Activated CD8-positive, alpha-beta T cell treated with anti-CD3 and anti-CD28 coated beads for 36 hours (primary cell): ENCODE data around the gene SCYGR1. TPM values are rescaled to one million over a fixed set of nuclear protein-coding genes. Genes with fewer than 3 reads are reported as not detected.
"Not testable (repeated sequence)": the region's sequence is repeated elsewhere in the genome, so short reads cannot be mapped to it uniquely, and the experiment has no call there.

Experiments
- ATAC-seq: fragments of 200-7000 bp; cut with Tn5 transposase; one replicate; pipeline ENCODE4 v1.10.0; 2021; ENCODE audit warnings: mild to moderate bottlenecking, moderate library complexity
- CTCF ChIA-PET: fragments of 350-600 bp; sonication (Branson Sonifier 250); formaldehyde crosslinking; loops from one replicate; lab custom pipeline; 2021; ENCODE audit warnings: antibody characterized with exemption; lab: Charles Lee
- POLR2A ChIA-PET: fragments of 350-600 bp; sonication (Branson Sonifier 250); formaldehyde crosslinking; loops from one replicate; lab custom pipeline; 2021; ENCODE audit warnings: antibody characterized with exemption; lab: Charles Lee
- DNase-seq: peaks from one replicate; pipeline ENCODE4 v3.0.0-alpha.2; 2020
- H3K27ac Mint-ChIP-seq: one replicate; pipeline ENCODE4 v1.8.0; 2021; ENCODE audit warnings: mild to moderate bottlenecking, mixed read lengths
- H3K27me3 Mint-ChIP-seq: one replicate; pipeline ENCODE4 v1.8.0; 2021; ENCODE audit warnings: mixed read lengths
- H3K36me3 Mint-ChIP-seq: one replicate; pipeline ENCODE4 v1.8.0; 2021; ENCODE audit warnings: low read depth, mixed read lengths
- H3K4me1 Mint-ChIP-seq: one replicate; pipeline ENCODE4 v1.8.0; 2021; ENCODE audit warnings: low read depth, mixed read lengths
- H3K4me3 Mint-ChIP-seq: one replicate; pipeline ENCODE4 v1.8.0; 2021; ENCODE audit warnings: mild to moderate bottlenecking, moderate library complexity, mixed read lengths
- H3K9me3 Mint-ChIP-seq: one replicate; pipeline ENCODE4 v1.8.0; 2021; ENCODE audit warnings: mixed read lengths
- intact Hi-C: fragments of 100-400 bp; cut with micrococcal nuclease; formaldehyde crosslinking; loops from one replicate; pipeline ENCODE4 v1.10.0; 2022
- total RNA-seq, 2 experiments: library from RNA; stranded (reverse); gene quantifications; one replicate each; pipeline ENCODE4 v1.2.3, GENCODE V29; 2021
- TF ChIP-seq, protein P1 (sequence below): fragments of 200-600 bp; IDR thresholded peaks from one replicate; pipeline ENCODE4 v1.8.0; 2022; ENCODE audit warnings: antibody characterized with exemption, mild to moderate bottlenecking

Gene SCYGR1
- total RNA-seq, 2 experiments from 2014 or later, result not detected

DNA sequence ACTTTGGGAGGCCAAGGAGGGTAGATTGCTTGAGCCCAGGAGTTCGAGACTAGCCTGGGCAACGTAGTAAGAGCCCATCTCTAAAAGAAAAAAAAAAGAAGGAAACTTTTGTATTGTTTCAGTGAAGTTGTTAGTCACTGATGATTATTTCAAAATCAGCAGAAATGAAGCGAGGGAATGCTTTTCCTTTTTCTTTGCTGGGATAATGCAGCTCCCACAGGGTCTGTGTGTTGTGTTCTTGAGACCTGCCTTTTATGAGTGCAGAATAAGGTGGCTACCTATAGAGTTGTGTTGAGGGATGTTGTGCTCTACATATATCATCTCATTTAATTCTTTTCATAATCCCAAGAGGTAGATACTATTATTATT is 20.3 kb downstream of the SCYGR1 start:
- Mint-ChIP-seq H3K27ac (no peak overlapping the region), H3K4me3 (no peak overlapping the region), H3K27me3 (no peaks in the 10 kb centered on the region), H3K36me3 (no peaks in the 10 kb centered on the region), H3K4me1 (peaks cover 8% of the 10 kb centered on the region), H3K9me3 (no peaks in the 10 kb centered on the region)
- ATAC-seq (no peak), DNase-seq (no peak)
- intact Hi-C loops, result no loop called here
- ChIA-PET POLR2A (interaction anchor here (1.0 kb wide), 1 partner anchor 314 kb away, joined by 3 read pairs; no protein-coding TSS in a partner anchor), CTCF (interaction anchor here (0.6 kb wide), 1 partner anchor 399 kb away, joined by 3 read pairs; no protein-coding TSS in a partner anchor)
- TF ChIP-seq, protein P1, sequence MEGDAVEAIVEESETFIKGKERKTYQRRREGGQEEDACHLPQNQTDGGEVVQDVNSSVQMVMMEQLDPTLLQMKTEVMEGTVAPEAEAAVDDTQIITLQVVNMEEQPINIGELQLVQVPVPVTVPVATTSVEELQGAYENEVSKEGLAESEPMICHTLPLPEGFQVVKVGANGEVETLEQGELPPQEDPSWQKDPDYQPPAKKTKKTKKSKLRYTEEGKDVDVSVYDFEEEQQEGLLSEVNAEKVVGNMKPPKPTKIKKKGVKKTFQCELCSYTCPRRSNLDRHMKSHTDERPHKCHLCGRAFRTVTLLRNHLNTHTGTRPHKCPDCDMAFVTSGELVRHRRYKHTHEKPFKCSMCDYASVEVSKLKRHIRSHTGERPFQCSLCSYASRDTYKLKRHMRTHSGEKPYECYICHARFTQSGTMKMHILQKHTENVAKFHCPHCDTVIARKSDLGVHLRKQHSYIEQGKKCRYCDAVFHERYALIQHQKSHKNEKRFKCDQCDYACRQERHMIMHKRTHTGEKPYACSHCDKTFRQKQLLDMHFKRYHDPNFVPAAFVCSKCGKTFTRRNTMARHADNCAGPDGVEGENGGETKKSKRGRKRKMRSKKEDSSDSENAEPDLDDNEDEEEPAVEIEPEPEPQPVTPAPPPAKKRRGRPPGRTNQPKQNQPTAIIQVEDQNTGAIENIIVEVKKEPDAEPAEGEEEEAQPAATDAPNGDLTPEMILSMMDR, result no peak

DNA sequence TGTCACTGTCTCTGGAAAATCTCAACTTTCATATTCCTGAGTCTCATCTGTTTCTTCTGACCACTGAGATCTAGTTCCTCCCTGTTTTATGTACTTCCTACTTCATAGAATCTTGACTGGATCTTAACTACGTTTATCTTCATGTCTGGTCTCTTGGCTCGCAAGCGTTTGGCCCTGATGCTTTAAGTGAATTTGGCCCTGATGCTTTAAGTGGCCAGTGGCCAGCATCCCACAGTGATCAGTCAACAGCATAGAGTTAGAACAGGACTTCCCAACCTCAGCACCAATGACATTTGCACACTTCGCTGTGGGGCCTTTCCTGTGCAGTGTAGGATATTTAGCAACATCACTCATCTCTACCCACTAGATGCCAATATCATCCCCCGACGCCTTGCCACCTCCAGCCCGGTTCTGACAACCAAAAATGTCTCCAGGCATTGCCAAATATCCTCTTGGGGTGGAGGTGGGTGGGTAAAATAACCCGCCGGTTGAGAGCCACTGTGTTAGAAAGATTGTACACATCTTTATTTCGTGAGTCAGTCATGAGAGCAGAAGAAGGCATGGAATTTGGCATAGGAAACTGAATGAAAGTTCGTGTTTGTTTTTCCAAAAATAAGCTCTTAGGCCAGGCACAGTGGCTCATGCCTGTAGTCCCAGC is 20.9 kb downstream of the SCYGR1 start:
- no peak overlapping the region for H3K27ac Mint-ChIP-seq
- CTCF ChIA-PET, result interaction anchor here (0.6 kb wide), 1 partner anchor 399 kb away, joined by 3 read pairs; no protein-coding TSS in a partner anchor
- DNase-seq (no peak), ATAC-seq (no peak)
- H3K27me3 Mint-ChIP-seq, result no peaks in the 10 kb centered on the region
- TF ChIP-seq, protein P1, result no peak
- peaks cover 8% of the 10 kb centered on the region for H3K4me1 Mint-ChIP-seq
- H3K36me3 Mint-ChIP-seq, result no peaks in the 10 kb centered on the region
- POLR2A ChIA-PET, result interaction anchor here (1.0 kb wide), 1 partner anchor 313 kb away, joined by 3 read pairs; no protein-coding TSS in a partner anchor
- intact Hi-C loops, result no loop called here
- no peak overlapping the region for H3K4me3 Mint-ChIP-seq
- H3K9me3 Mint-ChIP-seq, result no peaks in the 10 kb centered on the region

DNA sequence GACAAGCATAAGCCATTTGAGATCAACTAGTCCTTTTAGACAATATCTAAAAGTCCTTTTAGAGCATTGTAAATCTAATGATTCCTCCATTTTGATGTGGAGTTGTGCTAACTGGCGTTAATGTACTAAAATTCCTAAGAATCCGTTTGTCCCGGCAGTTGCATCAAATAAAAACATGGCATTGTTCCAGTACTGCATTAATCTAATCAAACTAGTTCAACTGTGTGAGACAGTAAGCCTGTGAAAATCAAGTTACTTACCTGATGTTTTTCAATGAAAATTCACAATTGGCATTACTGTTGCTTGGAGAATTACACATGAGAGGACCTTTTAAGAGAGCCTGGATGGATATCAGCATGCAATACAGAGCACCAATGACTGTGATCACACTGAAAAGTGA is 21.9 kb downstream of the SCYGR1 start:
- intact Hi-C loops, result no loop called here
- Mint-ChIP-seq H3K36me3 (no peaks in the 10 kb centered on the region), H3K4me1 (peaks cover 6% of the 10 kb centered on the region), H3K27me3 (no peaks in the 10 kb centered on the region), H3K27ac (no peak overlapping the region), H3K4me3 (no peak overlapping the region), H3K9me3 (no peaks in the 10 kb centered on the region)
- ChIA-PET CTCF (no interaction called here), POLR2A (no interaction called here)
- TF ChIP-seq, protein P1, result no peak
- DNase-seq, result no peak
- ATAC-seq, result no peak

DNA sequence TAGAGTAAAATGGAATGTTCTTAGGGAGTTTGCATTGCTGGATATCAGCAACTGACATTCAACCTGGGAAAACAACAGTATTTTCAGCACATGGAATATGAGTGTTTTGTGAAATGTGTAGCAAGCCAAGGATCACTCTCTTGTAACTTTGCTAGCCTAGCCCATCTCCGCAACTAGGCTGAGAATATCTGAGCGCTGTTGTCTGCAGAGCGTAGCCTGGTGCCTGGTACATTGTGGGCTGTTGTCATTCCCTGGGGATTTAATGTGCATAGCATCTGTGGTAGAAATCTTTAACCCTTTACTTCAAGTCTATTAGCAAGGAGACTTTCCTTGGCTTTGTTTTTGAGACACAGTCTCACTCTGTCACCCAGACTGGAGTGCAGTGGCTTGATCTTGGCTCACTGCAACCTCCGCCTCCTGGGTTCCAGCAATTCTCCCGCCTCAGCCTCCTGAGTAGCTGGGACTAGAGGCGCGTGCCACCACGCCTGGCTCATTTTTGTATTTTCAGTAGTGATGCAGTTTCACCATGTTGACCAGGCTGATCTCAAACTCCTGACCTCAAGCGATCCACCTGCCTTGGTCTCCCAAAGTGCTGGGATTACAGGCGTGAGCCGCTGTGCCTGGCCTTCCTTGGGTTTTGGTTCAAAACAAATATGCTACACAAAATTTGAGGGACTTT is 23.0 kb downstream of the SCYGR1 start:
- CTCF ChIA-PET, intact Hi-C loops, H3K9me3 Mint-ChIP-seq, ATAC-seq, H3K4me1 Mint-ChIP-seq, H3K27me3 Mint-ChIP-seq, H3K27ac Mint-ChIP-seq, H3K4me3 Mint-ChIP-seq, POLR2A ChIA-PET, DNase-seq, H3K36me3 Mint-ChIP-seq: not testable (repeated sequence)

DNA sequence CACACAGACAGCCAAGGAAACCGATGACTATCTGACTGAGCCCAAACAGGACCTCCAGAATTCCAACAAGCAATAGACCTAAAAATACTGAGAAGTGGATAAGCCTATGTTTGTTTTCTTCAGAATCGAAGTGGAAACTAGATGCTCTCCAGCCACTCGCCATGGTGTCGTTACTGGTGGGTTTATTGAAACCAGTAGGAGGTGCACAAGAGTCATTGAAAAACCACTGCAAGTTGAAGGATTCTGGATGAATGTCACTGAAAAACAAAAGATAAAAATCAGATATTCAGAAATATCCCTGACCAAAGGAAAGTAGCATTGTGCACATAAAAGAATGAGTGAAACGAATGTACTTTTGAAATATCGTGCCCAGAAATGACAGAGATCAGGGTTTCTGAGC is 24.0 kb downstream of the SCYGR1 start:
- TF ChIP-seq, protein P1, result peak; percentile 30
- no peak for ATAC-seq
- Mint-ChIP-seq H3K27ac (no peak overlapping the region), H3K36me3 (peaks cover 5% of the 10 kb centered on the region), H3K4me3 (no peak overlapping the region), H3K27me3 (no peaks in the 10 kb centered on the region), H3K4me1 (peaks cover 4% of the 10 kb centered on the region), H3K9me3 (no peaks in the 10 kb centered on the region)
- ChIA-PET CTCF (no interaction called here), POLR2A (no interaction called here)
- DNase-seq, result no peak
- intact Hi-C loops, result no loop called here
